ENCODE results near the gene SPRR2E.
"Not testable (repeated sequence)": the region's sequence is repeated elsewhere in the genome, so short reads cannot be mapped to it uniquely, and the experiment has no call there.

SPRR2E gene

DNA sequence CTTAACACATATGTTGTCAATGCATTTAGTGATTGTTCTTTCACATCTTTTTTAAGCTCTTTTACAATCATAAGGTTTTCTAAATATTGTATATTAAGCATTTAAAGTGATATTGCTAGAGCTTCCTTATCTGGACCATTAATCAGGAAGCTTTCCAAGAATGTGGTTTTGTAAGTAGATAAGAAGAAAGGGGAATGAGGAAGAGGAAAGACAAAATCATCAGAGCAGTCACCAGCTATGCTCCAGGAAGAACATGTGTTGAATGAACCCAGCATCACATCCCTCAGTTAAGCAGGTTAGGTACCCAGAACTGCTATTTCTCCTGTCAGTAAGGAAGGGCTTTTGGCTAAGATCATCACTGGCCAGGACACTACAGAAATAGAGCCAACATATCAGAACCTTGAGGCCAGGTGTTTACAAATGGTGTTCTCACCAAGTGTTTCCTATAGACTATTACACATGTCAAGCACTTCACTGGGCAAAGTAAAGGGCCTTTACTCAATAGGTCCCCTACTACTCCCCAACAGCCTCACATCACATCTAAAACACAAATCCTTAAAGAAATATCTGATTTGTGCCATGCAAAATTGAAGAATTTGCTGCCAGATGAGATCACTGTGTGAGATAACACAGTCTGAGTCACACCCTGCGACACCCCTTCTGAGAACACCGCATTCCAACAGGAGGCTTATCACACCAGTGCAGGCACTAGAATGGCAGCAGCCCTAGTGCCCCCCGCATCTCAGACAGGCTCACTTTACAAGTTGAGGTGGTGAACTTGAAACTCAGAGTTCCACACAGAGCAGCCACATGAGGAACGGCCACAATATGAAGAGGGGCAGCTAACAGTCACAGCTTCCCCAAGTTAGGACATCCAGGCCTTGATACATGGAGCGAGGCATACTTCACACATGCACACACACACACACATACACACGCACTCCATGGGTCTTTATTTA is 35.2 kb downstream of the SPRR2E start:
- DNase-seq, result no peak

DNA sequence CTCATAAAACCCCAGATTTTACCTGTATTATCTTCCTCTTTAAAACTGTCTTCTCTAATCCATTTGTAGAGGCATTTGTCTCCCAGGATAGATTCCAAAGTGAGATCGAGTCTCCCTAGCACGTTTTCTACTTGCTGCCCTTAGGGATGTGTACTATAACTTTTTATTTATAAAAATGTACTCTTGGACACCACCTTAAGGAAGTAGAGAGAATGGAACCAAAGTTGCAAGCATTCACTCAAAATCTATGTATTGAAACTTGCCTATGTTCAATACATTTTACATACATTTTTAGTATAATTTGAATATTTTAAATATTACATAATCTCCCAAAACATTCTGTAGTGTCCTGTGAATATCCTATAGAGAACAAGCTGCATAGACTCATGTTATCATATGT is 36.2 kb downstream of the SPRR2E start:
- no peak for DNase-seq

DNA sequence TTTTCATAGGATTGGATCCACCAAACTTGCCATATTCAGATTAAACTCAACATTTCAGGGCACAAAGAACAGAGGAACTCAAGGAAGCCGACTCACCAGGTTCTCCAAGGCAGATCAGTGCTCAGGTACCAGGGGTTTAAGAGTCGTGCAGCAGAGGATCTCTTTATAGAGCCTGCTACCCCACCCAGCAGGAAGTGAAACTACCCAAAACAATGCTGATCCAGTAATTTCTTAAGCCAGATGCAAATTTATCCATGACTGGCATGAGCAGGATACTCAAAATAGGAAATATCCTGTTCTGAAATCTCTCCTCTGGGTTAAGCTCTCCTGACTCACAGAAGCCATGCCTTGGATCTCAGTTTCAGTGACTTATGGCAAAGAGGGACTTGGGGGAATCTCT is 37.0 kb downstream of the SPRR2E start, which contains the start of gene SPRR2A:
Gene SPRR2A (minus strand): TSS at position 138 of the 400 bp plus-strand sequence. CDS start 777 bp downstream, outside the sequence.
- DNase-seq, result no peak

DNA sequence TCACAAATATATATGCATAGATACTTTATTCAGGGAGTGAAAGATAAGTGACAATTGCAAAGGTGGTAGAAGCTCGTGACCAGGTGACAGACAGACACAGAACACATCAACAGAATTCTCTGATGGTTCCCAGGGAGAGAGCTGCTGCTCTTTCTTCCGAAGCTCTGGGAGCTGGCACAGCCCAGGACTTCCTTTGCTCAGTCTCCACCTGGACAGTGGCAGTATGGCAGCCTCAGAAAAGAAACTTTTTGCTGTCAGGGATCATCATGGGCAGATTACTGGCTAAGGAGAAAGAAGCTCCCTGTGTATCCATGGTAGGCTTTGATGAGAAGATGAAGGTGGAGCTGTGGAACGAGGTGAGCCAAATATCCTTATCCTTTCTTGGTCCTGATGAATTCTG is 38.2 kb downstream of the SPRR2E start:
- DNase-seq, result not testable (repeated sequence)

DNA sequence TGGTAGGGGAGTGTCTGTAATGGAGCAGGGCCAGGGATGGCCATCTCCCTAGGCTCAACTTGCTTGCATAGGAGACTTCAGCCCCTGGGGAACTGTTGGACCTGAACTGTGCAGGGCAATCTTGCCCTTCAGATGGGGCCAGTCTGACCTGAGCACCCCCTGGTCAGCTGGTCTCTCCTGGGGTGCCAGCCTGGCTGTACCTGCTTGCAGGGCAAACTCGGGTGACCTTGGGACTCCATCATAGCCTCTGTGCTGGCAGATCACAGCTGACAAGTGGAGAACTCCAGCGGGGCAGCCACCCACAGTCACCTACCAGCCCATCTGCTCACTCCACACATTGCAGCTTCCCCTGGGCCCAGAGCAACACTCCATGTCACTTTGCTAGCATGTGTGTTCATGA is 45.1 kb downstream of the SPRR2E start:
- no peak for DNase-seq
